Kidney (tissue), 14 donors: ENCODE data around the gene DNAH11. TPM values are rescaled to one million over a fixed set of nuclear protein-coding genes. Genes with fewer than 3 reads are reported as not detected.

Experiments
- DNase-seq, 5 donors: peaks; one replicate each; pipeline ENCODE4 v3.0.0-alpha.2; 2013 to 2020
- FAIRE-seq: peaks from 2 replicates; lab custom pipeline; 2012; peaks lifted over from hg19 to GRCh38; lab: Jason Lieb, UNC
- H3K27ac ChIP-seq, 2 donors: one replicate each; pipeline ENCODE4 v1.7.0; 2013; ENCODE audit warnings: low read depth in 2 of 2, low read length in 2 of 2, inconsistent platforms in 1 of 2
- H3K27me3 ChIP-seq: one replicate; pipeline ENCODE4 v1.7.1; 2013; ENCODE audit warnings: low read length, inconsistent platforms; ENCODE audit not compliant: control insufficient read depth, insufficient read depth
- H3K36me3 ChIP-seq, 3 donors: one replicate each; pipeline versions ENCODE4 v1.7.0 to v1.7.1; 2013; ENCODE audit warnings: low read length in 3 of 3, control low read depth in 1 of 3, inconsistent platforms in 1 of 3; ENCODE audit not compliant: insufficient read depth in 3 of 3, control insufficient read depth in 2 of 3
- H3K4me1 ChIP-seq, 3 donors: one replicate each; pipeline versions ENCODE4 v1.7.0 to v1.7.1; 2013; ENCODE audit warnings: low read length in 3 of 3, inconsistent platforms in 1 of 3, low read depth in 1 of 3; ENCODE audit not compliant: control insufficient read depth in 2 of 3, insufficient read depth in 2 of 3
- H3K4me3 ChIP-seq, 3 donors: one replicate each; pipeline versions ENCODE4 v1.7.0 to v1.8.1; 2013; ENCODE audit warnings: low read length in 3 of 3, control low read depth in 1 of 3, inconsistent platforms in 1 of 3
- H3K9ac ChIP-seq, 3 donors: one replicate each; pipeline versions ENCODE4 v1.7.0 to v1.7.1; 2013; ENCODE audit warnings: low read length in 3 of 3, control low read depth in 1 of 3, inconsistent platforms in 1 of 3
- H3K9me3 ChIP-seq, 3 donors: one replicate each; pipeline versions ENCODE4 v1.7.0 to v1.7.1; 2013; ENCODE audit warnings: low read length in 3 of 3, control low read depth in 1 of 3, inconsistent platforms in 1 of 3; ENCODE audit not compliant: control insufficient read depth in 2 of 3, insufficient read depth in 1 of 3
- CTCF ChIP-seq: IDR thresholded peaks from 3 replicates; pipeline ENCODE4 v1.5.1; 2012; ENCODE audit warnings: mild to moderate bottlenecking, moderate library complexity, borderline replicate concordance; ENCODE audit not compliant: insufficient read depth; ENCODE audit errors: extremely low read depth
- intact Hi-C: fragments of 100-400 bp; cut with DNase I; formaldehyde crosslinking; loops from one replicate; pipeline ENCODE4 v1.11.1; 2022
- polyA plus RNA-seq: library from polyadenylated mRNA; stranded (reverse); fragments of 350-450 nt; fragmentation: Illumina TruSeq; extraction: RNeasy Lipid Tissue Mini Kit (QIAGEN cat#74804); gene quantifications from one replicate; pipeline ENCODE4 v1.2.3, GENCODE V29; 2014; ENCODE audit warnings: low read depth, low replicate concordance; ENCODE audit not compliant: insufficient read depth
- total RNA-seq: library from RNA; stranded (reverse); fragmentation: NEBNext Ultra II Directional; extraction: Animal tissue kit (Norgen Biotek cat#: 25700); gene quantifications from one replicate; pipeline ENCODE4 v1.2.1, GENCODE V29; 2021
- donor health status: control.
- donor health status: control.
- donor health status: control.
- donor health status: control.
- donor health status: control.
- donor health status: DM: yes; HTN: yes; CAD: no.
- donor health status: Normal renal cell carcinoma (clear cell type).

Gene DNAH11
- total and polyA plus RNA-seq, 2 donors from 2014 or later = 0.58 to 2.3 TPM

GRCh38 chr7:21938463-21938862 lies 395.6 kb downstream of the DNAH11 start:
- no peak for DNase-seq

GRCh38 chr7:21939136-21939857 lies 396.5 kb downstream of the DNAH11 start:
- intact Hi-C loops = no loop called here
- no peak overlapping the region for H3K27ac ChIP-seq
- H3K9me3 ChIP-seq = no peaks in the 10 kb centered on the region
- H3K4me1 ChIP-seq = peaks cover 0 to 3% (median 0%) of the 10 kb centered on the region in 3 donors
- no peak overlapping the region for H3K9ac ChIP-seq
- no peaks in the 10 kb centered on the region for H3K36me3 ChIP-seq
- no peak overlapping the region for H3K4me3 ChIP-seq
- no peak for TF ChIP-seq CTCF
- FAIRE-seq (no peak), DNase-seq (no peak)
- H3K27me3 ChIP-seq = no peaks in the 10 kb centered on the region

More at GRCh38 chr7:21938463-21938862, 395.6 kb downstream of the DNAH11 start:
- no peak for TF ChIP-seq CTCF
- Histone ChIP-seq H3K27me3 (no peaks in the 10 kb centered on the region), H3K27ac (no peak overlapping the region), H3K4me3 (no peak overlapping the region), H3K36me3 (no peaks in the 10 kb centered on the region), H3K9me3 (no peaks in the 10 kb centered on the region), H3K9ac (no peak overlapping the region), H3K4me1 (peaks cover 0 to 3% (median 0%) of the 10 kb centered on the region in 3 donors)
- intact Hi-C loops = no loop called here
- no peak for FAIRE-seq

- H3K4me1 ChIP-seq = peaks cover 0 to 3% (median 0%) of the 10 kb centered on the region in 3 donors
- no peaks in the 10 kb centered on the region for H3K36me3 ChIP-seq
- H3K9ac ChIP-seq = no peak overlapping the region
- H3K27me3 ChIP-seq = no peaks in the 10 kb centered on the region
- no peak for DNase-seq
- FAIRE-seq = no peak
- no peak overlapping the region for H3K27ac ChIP-seq
- no peaks in the 10 kb centered on the region for H3K9me3 ChIP-seq
- intact Hi-C loops = no loop called here
- H3K4me3 ChIP-seq = no peak overlapping the region
- TF ChIP-seq CTCF = no peak
Measured at GRCh38 chr7:21939858-21940372, 397.1 kb downstream of the DNAH11 start.
